ENCODE data around the gene TCF7L1. TPM values are rescaled to one million over a fixed set of nuclear protein-coding genes. Genes with fewer than 3 reads are reported as not detected.
A peak's percentile ranks its signal among the peaks of the same experiment; 100 is the strongest.

The TCF7L1 gene
- total and polyA plus RNA-seq, 2 experiments from 2014 or later = 0.65 to 1.8 TPM

GRCh38 chr2:85134255-85134895 lies 1.2 kb downstream of the TCF7L1 start:
- Histone ChIP-seq H3K4me1 (ENCODE audit: insufficient read depth) (no peaks in the 10 kb centered on the region), H3K79me2 (ENCODE audit: insufficient read depth) (no peaks in the 10 kb centered on the region), H3K4me3 (peak overlapping the region; percentile 75), H3K36me3 (ENCODE audit: low read depth) (no peaks in the 10 kb centered on the region), H3K9me3 (ENCODE audit: low read depth) (no peaks in the 10 kb centered on the region), H3K9ac (peak overlapping the region; percentile 57), H4K20me1 (ENCODE audit: insufficient read depth) (no peaks in the 10 kb centered on the region), H2AFZ (peak overlapping the region; percentile 78), H3F3A (ENCODE audit: insufficient read depth) (peaks cover 4% of the 10 kb centered on the region; the same call in 1 of the 2 replicates), H3K4me2 (ENCODE audit: unreplicated experiment) (peak overlapping the region; percentile 65), H3K27me3 (replicated peaks; ENCODE audit: insufficient read depth) (no peaks in the 10 kb centered on the region), H3K27ac (no peak overlapping the region), H3K9me2 (ENCODE audit: insufficient read depth) (no peaks in the 10 kb centered on the region)
- in situ Hi-C loops (cut with MboI) = no loop called here
- WGBS, 2 experiments (ENCODE audit: low coverage in 1 of 2, low lambda C conversion rate in 2 of 2, missing lambda C conversion rate in 2 of 2) = 2 to 5% methylated on average over 41 of the region's 45 CpGs
- no peak for TF ChIP-seq EZH2phosphoT487 (IDR thresholded peaks at IDR 0.05; ENCODE audit: insufficient read depth, low read depth)
- no peak for TF ChIP-seq EZH2 (IDR thresholded peaks at IDR 0.05; ENCODE audit: insufficient read depth, poor library complexity, severe bottlenecking)
- DNase-seq = peak; percentile 68

- in situ Hi-C loops (cut with MboI) = no loop called here
- no peaks in the 10 kb centered on the region for H4K20me1 ChIP-seq (ENCODE audit: insufficient read depth)
- peak; percentile 32 for DNase-seq
- H3K9ac ChIP-seq = peak overlapping the region; percentile 57; the same call in 1 of the 2 replicates
- no peaks in the 10 kb centered on the region for H3K36me3 ChIP-seq (ENCODE audit: low read depth)
- 26 to 29% methylated on average over 46 of the region's 46 CpGs for WGBS, 2 experiments (ENCODE audit: low coverage in 1 of 2, low lambda C conversion rate in 2 of 2, missing lambda C conversion rate in 2 of 2)
- H3K27me3 ChIP-seq (replicated peaks; ENCODE audit: insufficient read depth) = no peaks in the 10 kb centered on the region
- H3K27ac ChIP-seq = no peak overlapping the region
- H3K4me1 ChIP-seq (ENCODE audit: insufficient read depth) = no peaks in the 10 kb centered on the region
- H3K79me2 ChIP-seq (ENCODE audit: insufficient read depth) = no peaks in the 10 kb centered on the region
- TF ChIP-seq EZH2 (IDR thresholded peaks at IDR 0.05; ENCODE audit: insufficient read depth, poor library complexity, severe bottlenecking) = no peak
- no peak for TF ChIP-seq EZH2phosphoT487 (IDR thresholded peaks at IDR 0.05; ENCODE audit: insufficient read depth, low read depth)
- H3K4me2 ChIP-seq (ENCODE audit: unreplicated experiment) = peak overlapping the region; percentile 65
- H3K9me2 ChIP-seq (ENCODE audit: insufficient read depth) = no peaks in the 10 kb centered on the region
- no peaks in the 10 kb centered on the region for H3K9me3 ChIP-seq (ENCODE audit: low read depth)
- peak overlapping the region; percentile 78 for H2AFZ ChIP-seq
- peak overlapping the region; percentile 75 for H3K4me3 ChIP-seq
- peaks cover 4% of the 10 kb centered on the region; the same call in 1 of the 2 replicates for H3F3A ChIP-seq (ENCODE audit: insufficient read depth)
Measured at GRCh38 chr2:85134896-85135659, 1.9 kb downstream of the TCF7L1 start.

GRCh38 chr2:85135660-85135914 lies 2.4 kb downstream of the TCF7L1 start:
- Histone ChIP-seq H2AFZ (no peak overlapping the region), H4K20me1 (ENCODE audit: insufficient read depth) (no peaks in the 10 kb centered on the region), H3K9me3 (ENCODE audit: low read depth) (no peaks in the 10 kb centered on the region), H3K9ac (no peak overlapping the region), H3K4me2 (ENCODE audit: unreplicated experiment) (no peak overlapping the region), H3K4me1 (ENCODE audit: insufficient read depth) (no peaks in the 10 kb centered on the region), H3K9me2 (ENCODE audit: insufficient read depth) (no peaks in the 10 kb centered on the region), H3K79me2 (ENCODE audit: insufficient read depth) (no peaks in the 10 kb centered on the region), H3F3A (ENCODE audit: insufficient read depth) (peaks cover 4% of the 10 kb centered on the region; the same call in 1 of the 2 replicates), H3K27ac (no peak overlapping the region), H3K4me3 (no peak overlapping the region), H3K36me3 (ENCODE audit: low read depth) (no peaks in the 10 kb centered on the region), H3K27me3 (replicated peaks; ENCODE audit: insufficient read depth) (no peaks in the 10 kb centered on the region)
- 90 to 95% methylated on average over 2 to 4 of the region's 4 CpGs for WGBS, 2 experiments (ENCODE audit: low coverage in 1 of 2, low lambda C conversion rate in 2 of 2, missing lambda C conversion rate in 2 of 2)
- in situ Hi-C loops (cut with MboI) = no loop called here
- no peak for DNase-seq
- TF ChIP-seq EZH2phosphoT487 (IDR thresholded peaks at IDR 0.05; ENCODE audit: insufficient read depth, low read depth) = no peak
- no peak for TF ChIP-seq EZH2 (IDR thresholded peaks at IDR 0.05; ENCODE audit: insufficient read depth, poor library complexity, severe bottlenecking)

- no peaks in the 10 kb centered on the region for H3K9me2 ChIP-seq (ENCODE audit: insufficient read depth)
- H3K36me3 ChIP-seq (ENCODE audit: low read depth) = no peaks in the 10 kb centered on the region
- no peak for DNase-seq
- H2AFZ ChIP-seq = no peak overlapping the region
- H3K9ac ChIP-seq = no peak overlapping the region
- in situ Hi-C loops (cut with MboI) = no loop called here
- no peaks in the 10 kb centered on the region for H4K20me1 ChIP-seq (ENCODE audit: insufficient read depth)
- no peaks in the 10 kb centered on the region for H3K9me3 ChIP-seq (ENCODE audit: low read depth)
- no peaks in the 10 kb centered on the region for H3K27me3 ChIP-seq (replicated peaks; ENCODE audit: insufficient read depth)
- H3K79me2 ChIP-seq (ENCODE audit: insufficient read depth) = no peaks in the 10 kb centered on the region; the same call in 1 of the 2 replicates
- no peak overlapping the region for H3K27ac ChIP-seq
- 88 to 100% methylated on average over 1 of the region's 1 CpG for WGBS, 2 experiments (ENCODE audit: low coverage in 1 of 2, low lambda C conversion rate in 2 of 2, missing lambda C conversion rate in 2 of 2)
- TF ChIP-seq EZH2 (IDR thresholded peaks at IDR 0.05; ENCODE audit: insufficient read depth, poor library complexity, severe bottlenecking) = no peak
- TF ChIP-seq EZH2phosphoT487 (IDR thresholded peaks at IDR 0.05; ENCODE audit: insufficient read depth, low read depth) = no peak
- H3F3A ChIP-seq (ENCODE audit: insufficient read depth) = peaks cover 4% of the 10 kb centered on the region; the same call in 1 of the 2 replicates
- H3K4me2 ChIP-seq (ENCODE audit: unreplicated experiment) = no peak overlapping the region
- no peaks in the 10 kb centered on the region for H3K4me1 ChIP-seq (ENCODE audit: insufficient read depth)
- no peak overlapping the region for H3K4me3 ChIP-seq
Measured at GRCh38 chr2:85137156-85137555, 4.0 kb downstream of the TCF7L1 start.

All from GM23248 (cell line).